MCF 10A (cell line): Measurements from ENCODE around the gene ANLN. TPM values are rescaled to one million over a fixed set of nuclear protein-coding genes. Genes with fewer than 3 reads are reported as not detected.
A peak's percentile ranks its signal among the peaks of the same experiment; 100 is the strongest.

Experiments used
- BruUV-seq: library from RNA; stranded (reverse); fragments of 400-500 nt; replicated peaks from 2 replicates; lab custom pipeline; 2021; lab: Mats Ljungman, UMichigan
- CTCF ChIA-PET: fragments of 300-600 bp; sonication (Branson Sonifier 250); formaldehyde crosslinking; extraction: SDS; loops from one replicate; lab custom pipeline; 2021; ENCODE audit warnings: antibody characterized with exemption, inconsistent platforms; lab: Yijun Ruan, JAX
- POLR2A ChIA-PET: fragments of 300-600, 350-650 bp; sonication (Branson Sonifier 250); formaldehyde crosslinking; extraction: SDS; loops from one replicate; lab custom pipeline; 2020; ENCODE audit warnings: antibody characterized with exemption, inconsistent platforms; lab: Yijun Ruan, JAX
- DNase-seq: peaks from one replicate; pipeline ENCODE4 v3.0.0-alpha.2; 2018; ENCODE audit not compliant: unreplicated experiment
- H3K27ac Mint-ChIP-seq: one replicate; pipeline ENCODE4 v1.8.0; 2022; ENCODE audit warnings: mild to moderate bottlenecking, low read depth, mixed read lengths; ENCODE audit not compliant: unreplicated experiment
- H3K27me3 Mint-ChIP-seq: one replicate; pipeline ENCODE4 v1.8.0; 2022; ENCODE audit warnings: mixed read lengths; ENCODE audit not compliant: insufficient read depth, unreplicated experiment
- H3K36me3 Mint-ChIP-seq: one replicate; pipeline ENCODE4 v1.8.0; 2022; ENCODE audit warnings: mild to moderate bottlenecking, moderate library complexity, mixed read lengths; ENCODE audit not compliant: insufficient read depth, unreplicated experiment
- H3K4me1 Mint-ChIP-seq: one replicate; pipeline ENCODE4 v1.8.0; 2022; ENCODE audit warnings: mixed read lengths; ENCODE audit not compliant: insufficient read depth, unreplicated experiment
- H3K4me3 Mint-ChIP-seq: one replicate; pipeline ENCODE4 v1.8.0; 2022; ENCODE audit warnings: mild to moderate bottlenecking, moderate library complexity, mixed read lengths; ENCODE audit not compliant: unreplicated experiment
- H3K9me3 Mint-ChIP-seq: one replicate; pipeline ENCODE4 v1.8.0; 2022; ENCODE audit warnings: mixed read lengths; ENCODE audit not compliant: unreplicated experiment
- CTCF ChIP-seq: fragments of 200-600 bp; IDR thresholded peaks from one replicate; pipeline ENCODE4 v1.8.0; 2022; ENCODE audit warnings: antibody characterized with exemption, mild to moderate bottlenecking; ENCODE audit not compliant: unreplicated experiment
- intact Hi-C: fragments of 100-400 bp; cut with micrococcal nuclease; formaldehyde crosslinking; loops from 2 replicates; pipeline ENCODE4 v1.14.1; 2022
- total RNA-seq: library from RNA; stranded (reverse); gene quantifications from 2 replicates; pipeline ENCODE4 v1.2.3, GENCODE V29; 2022

The ANLN gene
- total RNA-seq, 1 experiment from 2014 or later, result 104 TPM

DNA sequence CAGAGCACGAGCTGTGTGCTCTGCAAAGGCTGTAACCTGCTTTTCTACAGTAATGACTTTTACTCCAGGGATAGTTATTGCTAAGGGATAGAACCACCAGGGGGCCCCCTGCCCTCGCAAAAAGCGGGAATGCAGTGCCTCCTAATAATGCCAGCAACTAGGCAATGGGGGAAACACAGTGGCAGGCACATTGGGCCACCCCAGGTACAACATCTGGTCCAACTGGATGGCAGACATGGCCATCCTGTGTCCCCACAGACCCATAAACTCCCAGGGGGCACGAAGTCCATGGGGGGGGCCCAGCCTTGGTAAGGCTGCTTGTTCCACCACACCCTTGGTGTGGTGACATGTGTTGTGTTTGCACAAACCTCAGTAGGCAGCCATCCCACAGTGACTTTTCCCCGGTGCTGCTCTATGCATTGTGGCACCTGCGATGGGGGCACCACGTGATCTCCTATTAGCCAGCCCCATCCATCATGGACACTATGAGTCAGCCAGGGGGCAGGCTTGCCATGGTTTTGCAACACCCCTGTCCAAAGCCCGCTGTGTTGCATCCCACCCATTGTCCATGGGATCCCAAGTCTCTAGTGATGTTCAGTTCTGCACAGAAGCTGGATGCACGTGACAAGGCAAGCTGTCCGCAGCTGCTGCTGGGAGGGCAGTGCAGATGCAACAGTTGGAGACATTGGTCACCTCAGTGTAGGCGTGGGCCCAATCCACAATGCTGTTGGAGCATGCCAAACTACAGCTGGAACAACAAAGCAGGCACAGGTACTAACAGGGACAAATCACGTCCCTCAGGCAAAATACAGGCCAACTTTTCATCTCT lies 84.0 kb downstream of the ANLN start:
- peak; percentile 91 for DNase-seq
- Mint-ChIP-seq H3K4me3 (peak overlapping the region; percentile 20), H3K4me1 (peaks cover 19% of the 10 kb centered on the region), H3K9me3 (no peaks in the 10 kb centered on the region), H3K27me3 (no peaks in the 10 kb centered on the region), H3K36me3 (no peaks in the 10 kb centered on the region), H3K27ac (peak overlapping the region; percentile 14)
- BruUV-seq, result no TSS peak
- peak; percentile 39 for TF ChIP-seq CTCF
- POLR2A ChIA-PET, result interaction anchor here (0.7 to 2.2 kb wide), 3 partner anchors 21 to 708 kb away, joined by 3 to 5 read pairs (median 4); no protein-coding TSS in a partner anchor
- intact Hi-C loops, result loop anchor here (5.0 kb wide), 2 partner anchors 709 to 724 kb away; no protein-coding TSS in a partner anchor
- CTCF ChIA-PET, result interaction anchor here (0.5 to 5.7 kb wide), 19 partner anchors 11 to 727 kb away, joined by 3 to 46 read pairs (median 4); no protein-coding TSS in a partner anchor

- TF ChIP-seq CTCF, result no peak
- peaks cover 14% of the 10 kb centered on the region for H3K4me1 Mint-ChIP-seq
- H3K4me3 Mint-ChIP-seq, result peak overlapping the region; percentile 1
- DNase-seq, result no peak
- intact Hi-C loops, result loop anchor here (5.0 kb wide), 2 partner anchors 708 to 723 kb away; no protein-coding TSS in a partner anchor
- no TSS peak for BruUV-seq
- ChIA-PET CTCF (interaction anchor here (0.7 to 5.7 kb wide), 14 partner anchors 10 to 726 kb away, joined by 3 to 46 read pairs (median 4); no protein-coding TSS in a partner anchor), POLR2A (interaction anchor here (0.6 to 2.2 kb wide), 7 partner anchors 11 to 708 kb away, joined by 3 to 5 read pairs (median 3); no protein-coding TSS in a partner anchor)
- H3K27me3 Mint-ChIP-seq, result no peaks in the 10 kb centered on the region
- no peaks in the 10 kb centered on the region for H3K9me3 Mint-ChIP-seq
- no peaks in the 10 kb centered on the region for H3K36me3 Mint-ChIP-seq
- peak overlapping the region; percentile 14 for H3K27ac Mint-ChIP-seq
These were observed 84.8 kb downstream of the ANLN start for GRCh38 chr7:36474283-36475010.

GRCh38 chr7:36475011-36475342 lies 85.3 kb downstream of the ANLN start:
- no peak for DNase-seq
- Mint-ChIP-seq H3K36me3 (no peaks in the 10 kb centered on the region), H3K4me3 (no peak overlapping the region), H3K4me1 (peaks cover 13% of the 10 kb centered on the region), H3K9me3 (no peaks in the 10 kb centered on the region), H3K27me3 (no peaks in the 10 kb centered on the region), H3K27ac (no peak overlapping the region)
- ChIA-PET POLR2A (interaction anchor here (0.8 to 2.2 kb wide), 3 partner anchors 10 to 707 kb away, joined by 3 to 4 read pairs (median 3); no protein-coding TSS in a partner anchor), CTCF (interaction anchor here (0.8 to 5.7 kb wide), 9 partner anchors 10 to 726 kb away, joined by 3 to 46 read pairs (median 4); no protein-coding TSS in a partner anchor)
- intact Hi-C loops, result no loop called here
- no TSS peak for BruUV-seq
- no peak for TF ChIP-seq CTCF
